ENCODE measurements around the gene CCDC177. TPM values are rescaled to one million over a fixed set of nuclear protein-coding genes. Genes with fewer than 3 reads are reported as not detected.

CCDC177 gene
- total RNA-seq, 4 donors from 2014 or later, result 0.22 TPM; not detected in 3

- no peaks in the 10 kb centered on the region for H3K9me3 ChIP-seq
- intact Hi-C loops (cut with DNase I), result no loop called here
- H3K4me3 ChIP-seq, result no peak overlapping the region
- H3K4me1 ChIP-seq, result peaks cover 8 to 16% (median 12%) of the 10 kb centered on the region in 3 donors
- 85 to 87% methylated on average over 5 of the region's 5 CpGs for WGBS, 2 donors
- H3K27ac ChIP-seq, result no peak overlapping the region
- peaks cover 6 to 97% (median 7%) of the 10 kb centered on the region in 4 donors for H3K27me3 ChIP-seq
- DNase-seq, result no peak
- H3K36me3 ChIP-seq, result no peaks in the 10 kb centered on the region
- TF ChIP-seq POLR2A (IDR thresholded peaks at IDR 0.05) (no peak), CTCF (IDR thresholded peaks at IDR 0.05) (no peak)
Observed at GRCh38 chr14:69567563-69567962, 7.1 kb downstream of the CCDC177 start.

- no peak overlapping the region for H3K4me3 ChIP-seq
- H3K4me1 ChIP-seq, result peaks cover 0 to 6% (median 0%) of the 10 kb centered on the region in 3 donors
- no peaks in the 10 kb centered on the region for H3K36me3 ChIP-seq
- peaks cover 0 to 70% (median 0%) of the 10 kb centered on the region in 4 donors for H3K27me3 ChIP-seq
- intact Hi-C loops (cut with DNase I), result no loop called here
- H3K9me3 ChIP-seq, result no peaks in the 10 kb centered on the region
- no peak for DNase-seq
- H3K27ac ChIP-seq, result no peak overlapping the region
- TF ChIP-seq CTCF (IDR thresholded peaks at IDR 0.05) (no peak), POLR2A (IDR thresholded peaks at IDR 0.05) (no peak)
Observed at GRCh38 chr14:69561893-69562292, 12.8 kb downstream of the CCDC177 start.

GRCh38 chr14:69560826-69561225 is 13.8 kb downstream of the CCDC177 start:
- H3K36me3 ChIP-seq, result no peaks in the 10 kb centered on the region
- WGBS, 2 donors, result 82 to 90% methylated on average over 6 to 7 of the region's 7 CpGs
- H3K27me3 ChIP-seq, result peaks cover 0 to 60% (median 0%) of the 10 kb centered on the region in 4 donors
- intact Hi-C loops (cut with DNase I), result no loop called here
- H3K4me1 ChIP-seq, result peaks cover 0 to 6% (median 0%) of the 10 kb centered on the region in 3 donors
- H3K27ac ChIP-seq, result no peak overlapping the region
- no peak for DNase-seq
- no peaks in the 10 kb centered on the region for H3K9me3 ChIP-seq
- TF ChIP-seq CTCF (IDR thresholded peaks at IDR 0.05), result no peak
- no peak for TF ChIP-seq POLR2A (IDR thresholded peaks at IDR 0.05)
- no peak overlapping the region for H3K4me3 ChIP-seq

- intact Hi-C loops (cut with DNase I), result no loop called here
- no peak overlapping the region for H3K4me3 ChIP-seq
- DNase-seq, result no peak
- no peaks in the 10 kb centered on the region for H3K36me3 ChIP-seq
- peaks cover 0 to 6% (median 0%) of the 10 kb centered on the region in 3 donors for H3K4me1 ChIP-seq
- H3K27ac ChIP-seq, result no peak overlapping the region
- H3K27me3 ChIP-seq, result peaks cover 0 to 50% (median 0%) of the 10 kb centered on the region in 4 donors
- H3K9me3 ChIP-seq, result no peaks in the 10 kb centered on the region
- TF ChIP-seq POLR2A (IDR thresholded peaks at IDR 0.05) (no peak), CTCF (IDR thresholded peaks at IDR 0.05) (no peak)
- WGBS, 2 donors, result 15 to 18% methylated on average over 3 to 4 of the region's 6 CpGs
Observed at GRCh38 chr14:69559581-69560011, 15.1 kb downstream of the CCDC177 start.

GRCh38 chr14:69558774-69559173 is 15.9 kb downstream of the CCDC177 start:
- Histone ChIP-seq H3K27ac (no peak overlapping the region), H3K4me1 (peaks cover 0 to 6% (median 0%) of the 10 kb centered on the region in 3 donors), H3K9me3 (no peaks in the 10 kb centered on the region), H3K27me3 (peaks cover 0 to 42% (median 0%) of the 10 kb centered on the region in 4 donors), H3K4me3 (no peak overlapping the region), H3K36me3 (no peaks in the 10 kb centered on the region)
- intact Hi-C loops (cut with DNase I), result no loop called here
- no peak for DNase-seq
- WGBS, 2 donors, result 73 to 79% methylated on average over 4 of the region's 4 CpGs
- TF ChIP-seq CTCF (IDR thresholded peaks at IDR 0.05), result no peak
- TF ChIP-seq POLR2A (IDR thresholded peaks at IDR 0.05), result no peak

Data from esophagus squamous epithelium (tissue), 5 donors.